K562 (cell line): ENCODE measurements around the gene LY6G6F. TPM values are rescaled to one million over a fixed set of nuclear protein-coding genes. Genes with fewer than 3 reads are reported as not detected.

Source experiments
- ARHGAP35 ChIP-seq: fragments of 450-650 bp; IDR thresholded peaks from 2 replicates; pipeline ENCODE4 v1.6.1; 2018; ENCODE audit not compliant: partially characterized antibody
- ARID2 ChIP-seq: fragments of 450-650 bp; IDR thresholded peaks from 2 replicates; pipeline ENCODE4 v1.6.1; 2017; ENCODE audit warnings: antibody characterized with exemption, mild to moderate bottlenecking
- DDX20 ChIP-seq: fragments of 450-650 bp; IDR thresholded peaks from 2 replicates; pipeline ENCODE4 v1.6.1; 2016; ENCODE audit warnings: missing genetic modification characterization, low read depth, mild to moderate bottlenecking, missing compliant biosample characterization, moderate library complexity
- E2F4 ChIP-seq: sonication (generic); formaldehyde crosslinking; IDR thresholded peaks from 2 replicates; pipeline ENCODE4 v1.8.0; 2022; ENCODE audit warnings: mild to moderate bottlenecking, low read depth, missing genetic modification reagents
- ERF ChIP-seq: fragments of 450-650 bp; formaldehyde crosslinking; IDR thresholded peaks from 2 replicates; pipeline ENCODE4 v1.4.0; 2020; ENCODE audit warnings: mild to moderate bottlenecking, mixed read lengths
- GATAD2B ChIP-seq: fragments of 450-650 bp; IDR thresholded peaks from 2 replicates; pipeline ENCODE4 v1.6.1; 2017; ENCODE audit warnings: mild to moderate bottlenecking, borderline replicate concordance
- GTF2F1 ChIP-seq: IDR thresholded peaks from 2 replicates; pipeline ENCODE4 v1.6.1; 2011; ENCODE audit warnings: low read depth, low read length, improper control_type of control experiment
- KDM5B ChIP-seq: fragments of 200-600 bp; sonication (generic); IDR thresholded peaks from 2 replicates; pipeline ENCODE4 v1.6.1; 2012; ENCODE audit warnings: low read depth, mild to moderate bottlenecking, moderate library complexity, low read length, control low read depth, inconsistent platforms; ENCODE audit not compliant: insufficient replicate concordance
- NFE2 ChIP-seq: IDR thresholded peaks from 2 replicates; pipeline ENCODE4 v1.6.1; 2014; ENCODE audit warnings: antibody characterized with exemption, low read depth
- NR0B1 ChIP-seq: fragments of 450-650 bp; IDR thresholded peaks from one replicate; pipeline ENCODE4 v1.6.1; 2018; ENCODE audit warnings: mild to moderate bottlenecking, moderate library complexity; ENCODE audit not compliant: partially characterized antibody
- PBX2 ChIP-seq, 2 experiments: IDR thresholded peaks in 1 of 2; conservative IDR thresholded peaks in 1 of 2; 2 replicates each; pipeline ENCODE4 v1.6.1; 2016; ENCODE audit warnings: low read depth in 2 of 2, mild to moderate bottlenecking in 1 of 2, missing compliant biosample characterization in 1 of 2, missing genetic modification characterization in 1 of 2, moderate library complexity in 1 of 2
- STAT5A ChIP-seq: IDR thresholded peaks from 2 replicates; pipeline ENCODE4 v1.6.1; 2012; ENCODE audit warnings: low read length, inconsistent platforms, borderline replicate concordance
- TRIM24 ChIP-seq, 2 experiments: fragments of 450-650 bp; IDR thresholded peaks; 2 replicates each; pipeline ENCODE4 v1.6.1; 2016
- ZBED1 ChIP-seq: IDR thresholded peaks from 2 replicates; pipeline ENCODE4 v1.6.1; 2014
- ZBTB17 ChIP-seq: fragments of 450-650 bp; formaldehyde crosslinking; IDR thresholded peaks from 2 replicates; pipeline ENCODE4 v1.4.0; 2020; ENCODE audit warnings: mild to moderate bottlenecking
- ZNF184 ChIP-seq: sonication (generic); formaldehyde crosslinking; IDR thresholded peaks from 2 replicates; pipeline ENCODE4 v1.5.0; 2020; ENCODE audit warnings: missing genetic modification reagents
- ZNF232 ChIP-seq: sonication (generic); formaldehyde crosslinking; IDR thresholded peaks from 2 replicates; pipeline ENCODE4 v1.8.0; 2022; ENCODE audit warnings: mild to moderate bottlenecking, missing genetic modification reagents
- ZNF740 ChIP-seq, 3 experiments: fragments of 200-800 bp in 1 of 3; sonication (Bioruptor generic) in 1 of 3; sonication (generic) in 1 of 3; formaldehyde crosslinking in 1 of 3; IDR thresholded peaks; 2 replicates each; pipeline versions ENCODE4 v1.6.1 to v1.8.0; 2016 to 2022; ENCODE audit warnings: mild to moderate bottlenecking in 2 of 3, missing compliant biosample characterization in 2 of 3, missing genetic modification characterization in 2 of 3, missing genetic modification reagents in 1 of 3
- ZSCAN29 ChIP-seq: fragments of 450-650 bp; IDR thresholded peaks from 2 replicates; pipeline ENCODE4 v1.6.1; 2017
- polyA plus RNA-seq, 8 experiments: library from polyadenylated mRNA; depleted of rRNA in 4 of 8; stranded (reverse) in 5 of 8; unstranded in 3 of 8; fragments of >200 nt; fragmentation: Nextera tagmentation in 2 of 8; fragmentation: Illumina TruSeq in 1 of 8; extraction: Ambion mirVana in 2 of 8; extraction: Trizol in 1 of 8; gene quantifications; 2 replicates each; pipeline versions ENCODE4 v1.2.1 to v1.2.3, GENCODE V29; 2011 to 2014; ENCODE audit warnings: inconsistent platforms in 1 of 8, missing spikeins in 1 of 8
- total RNA-seq, 7 experiments: library from RNA; depleted of rRNA in 6 of 7; stranded (reverse); fragments of >200 nt in 6 of 7; fragmentation: Illumina TruSeq in 2 of 7; extraction: Trizol in 2 of 7; gene quantifications; 2 replicates each; pipeline versions ENCODE4 v1.2.1 to v1.2.3, GENCODE V29; 2011 to 2021; ENCODE audit warnings: low replicate concordance in 1 of 7
- TF ChIP-seq, protein P1 (sequence below): IDR thresholded peaks from 2 replicates; pipeline ENCODE4 v1.6.1; 2011; ENCODE audit not compliant: insufficient read length; ENCODE audit errors: extremely low read depth

The LY6G6F gene
- total and polyA plus RNA-seq, 9 of the 15 experiments (the other 6 are each of a cell fraction or from before 2014, with no cell fraction given) = 0.14 to 0.50 (median 0.28) TPM; not detected in 2

DNA sequence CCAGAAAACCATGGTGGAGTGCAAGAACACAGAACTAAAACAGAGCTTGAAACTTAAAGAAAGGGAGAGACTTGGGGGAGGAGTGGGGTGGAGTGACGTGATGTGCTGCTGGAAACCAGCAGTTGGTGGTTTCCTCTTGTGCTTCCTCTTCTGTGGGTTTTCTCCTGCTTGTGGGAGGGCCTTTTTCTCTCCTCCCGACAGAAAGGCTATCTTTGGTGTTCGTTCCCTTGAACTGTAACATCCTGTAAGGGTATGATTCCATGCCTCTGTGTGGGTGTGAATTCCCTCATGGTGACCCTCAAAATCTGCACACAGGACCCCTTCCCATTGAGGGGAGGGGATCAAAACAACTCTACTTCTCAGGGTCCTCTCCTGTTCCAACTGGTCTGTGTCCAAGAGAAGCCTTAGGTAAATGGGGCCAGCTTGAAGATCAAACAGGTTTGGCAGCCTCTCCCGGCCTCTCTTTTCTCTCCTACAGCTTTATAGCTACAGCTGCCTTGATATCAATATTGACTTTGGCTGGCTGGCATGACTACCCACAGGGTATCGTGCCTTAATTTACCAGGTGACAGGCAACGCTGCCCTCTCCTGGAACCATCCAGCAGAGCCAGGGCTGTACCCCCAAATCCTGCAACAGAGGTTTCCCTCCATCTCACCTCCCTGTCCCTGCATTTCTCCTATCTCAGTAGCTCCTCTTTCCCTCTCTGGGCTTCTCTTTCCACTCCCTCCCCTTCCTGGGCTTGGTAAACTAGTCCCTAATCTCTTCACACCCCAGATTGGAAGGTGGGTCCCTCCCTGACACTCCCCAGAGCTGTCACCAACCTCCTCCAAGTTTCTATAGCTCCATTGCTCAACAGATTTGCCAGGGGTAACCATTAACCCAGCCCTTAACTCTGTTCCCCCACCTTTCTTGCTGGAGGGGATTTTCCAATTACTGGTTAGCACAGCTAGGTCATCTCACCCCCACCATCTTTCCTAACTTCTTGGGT is 31.6 kb downstream of the LY6G6F start (continued):
- TF ChIP-seq ZNF740 (CRISPR knock-in tag; IDR thresholded peaks at IDR 0.05) (no peak), ZNF740 (tag; IDR thresholded peaks at IDR 0.05) (0 out of 4 replicates have a peak, but pooled peaks of 1 of the 2 experiments have one; percentile 41), ZNF184 (CRISPR knock-in tag) (no peak), NR0B1 (no peak), ARHGAP35 (no peak), GTF2F1 (peak; percentile 90; the same call in 1 of the 2 replicates), ZBED1 (no peak), ARID2 (no peak), DDX20 (tag) (no peak), ERF (peak; percentile 39; the same call in 1 of the 2 replicates), E2F4 (no peak), ZSCAN29 (no peak), NFE2 (no peak), KDM5B (peak; percentile 69), PBX2 (CRISPR knock-in tag; IDR thresholded peaks at IDR 0.05; ENCODE audit: low read depth) (no peak), PBX2 (tag; conservative IDR thresholded peaks at IDR 0.05; ENCODE audit: low read depth) (peak; percentile 52), ZBTB17 (CRISPR knock-in tag) (peak; percentile 78), STAT5A (peak; percentile 29; the same call in 1 of the 2 replicates), ZNF232 (CRISPR knock-in tag) (no peak; the same call in 1 of the 2 replicates), TRIM24 (IDR thresholded peaks at IDR 0.05) (0 out of 4 replicates have a peak, but pooled peaks of 1 of the 2 experiments have one; percentile 61), GATAD2B (no peak)
- TF ChIP-seq, protein P1, sequence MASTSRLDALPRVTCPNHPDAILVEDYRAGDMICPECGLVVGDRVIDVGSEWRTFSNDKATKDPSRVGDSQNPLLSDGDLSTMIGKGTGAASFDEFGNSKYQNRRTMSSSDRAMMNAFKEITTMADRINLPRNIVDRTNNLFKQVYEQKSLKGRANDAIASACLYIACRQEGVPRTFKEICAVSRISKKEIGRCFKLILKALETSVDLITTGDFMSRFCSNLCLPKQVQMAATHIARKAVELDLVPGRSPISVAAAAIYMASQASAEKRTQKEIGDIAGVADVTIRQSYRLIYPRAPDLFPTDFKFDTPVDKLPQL = no peak
